Lower leg skin (tissue), 4 donors: ENCODE data around the gene DALRD3. TPM values are rescaled to one million over a fixed set of nuclear protein-coding genes. Genes with fewer than 3 reads are reported as not detected.

Experiments
- DNase-seq, 2 donors: peaks; one replicate each; pipeline ENCODE4 v3.0.0-alpha.2; 2019; ENCODE audit warnings: low spot score in 2 of 2
- H3K4me3 ChIP-seq: fragments of 200-600 bp; sonication (generic); 2 replicates; pipeline ENCODE4 v1.5.1; 2017; ENCODE audit warnings: mild to moderate bottlenecking, low read depth; ENCODE audit not compliant: poor library complexity, severe bottlenecking
- POLR2A ChIP-seq, 2 donors: fragments of 450-650 bp; IDR thresholded peaks; one replicate each; pipeline ENCODE4 v1.6.1; 2016 to 2017; ENCODE audit warnings: antibody characterized with exemption in 2 of 2, mild to moderate bottlenecking in 1 of 2, moderate library complexity in 1 of 2
- WGBS, 2 donors: methylation state at CpG; one replicate each; pipeline ENCODE4 v1.1.5; 2018; 5-methylcytosine and 5-hydroxymethylcytosine counted together
- intact Hi-C: fragments of 100-400 bp; cut with DNase I; formaldehyde crosslinking; loops from one replicate; pipeline ENCODE4 v1.15.0; 2023; ENCODE audit warnings: low total_unique reads
- total RNA-seq, 4 donors: library from RNA; depleted of rRNA; stranded (reverse); fragments of >200 nt; gene quantifications; one replicate each; pipeline ENCODE4 v1.1.0, GENCODE V29; 2016
- TF ChIP-seq, protein P1 (sequence below), 3 donors: fragments of 450-650 bp; IDR thresholded peaks; one replicate each; pipeline ENCODE4 v1.5.1; 2016; ENCODE audit warnings: antibody characterized with exemption in 3 of 3, mild to moderate bottlenecking in 3 of 3, moderate library complexity in 2 of 3

The DALRD3 gene
- total RNA-seq, 4 donors from 2014 or later, result 51.5 to 78.4 (median 62.1) TPM

DNA sequence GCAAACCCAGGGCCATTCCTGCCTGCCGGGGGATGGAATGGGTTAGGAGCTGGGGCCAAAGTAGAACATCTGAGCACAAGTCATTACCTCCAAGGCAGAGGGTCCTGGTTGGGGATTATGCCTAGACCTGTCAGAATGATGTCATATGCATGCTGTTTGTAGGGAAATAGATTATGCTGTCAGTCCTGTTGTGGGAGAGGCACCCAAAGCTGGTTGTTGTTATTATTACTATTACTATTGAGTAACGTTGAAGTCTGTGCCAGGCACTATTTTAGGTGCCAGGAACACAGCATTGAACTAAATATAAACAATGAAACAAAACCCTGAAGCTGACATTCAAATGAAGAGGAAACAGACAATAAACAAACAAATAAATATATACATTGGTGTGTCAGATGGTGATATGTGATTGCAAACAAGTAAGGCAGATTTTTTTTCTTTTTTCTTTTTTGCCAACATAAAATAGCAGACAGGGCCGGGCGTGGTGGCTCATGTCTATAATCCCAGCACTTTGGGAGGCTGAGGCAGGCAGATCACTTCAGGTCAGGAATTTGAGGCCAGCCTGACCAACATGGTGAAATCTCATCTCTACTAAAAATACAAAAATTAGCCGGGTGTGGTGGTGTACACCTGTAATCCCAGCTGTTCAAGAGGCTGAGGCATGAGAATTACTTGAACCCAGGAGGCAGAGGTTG is 26.4 kb downstream of the DALRD3 start:
- intact Hi-C loops, result no loop called here
- 58 to 65% methylated on average over 5 of the region's 5 CpGs for WGBS, 2 donors
- no peak overlapping the region for H3K4me3 ChIP-seq
- TF ChIP-seq, protein P1, sequence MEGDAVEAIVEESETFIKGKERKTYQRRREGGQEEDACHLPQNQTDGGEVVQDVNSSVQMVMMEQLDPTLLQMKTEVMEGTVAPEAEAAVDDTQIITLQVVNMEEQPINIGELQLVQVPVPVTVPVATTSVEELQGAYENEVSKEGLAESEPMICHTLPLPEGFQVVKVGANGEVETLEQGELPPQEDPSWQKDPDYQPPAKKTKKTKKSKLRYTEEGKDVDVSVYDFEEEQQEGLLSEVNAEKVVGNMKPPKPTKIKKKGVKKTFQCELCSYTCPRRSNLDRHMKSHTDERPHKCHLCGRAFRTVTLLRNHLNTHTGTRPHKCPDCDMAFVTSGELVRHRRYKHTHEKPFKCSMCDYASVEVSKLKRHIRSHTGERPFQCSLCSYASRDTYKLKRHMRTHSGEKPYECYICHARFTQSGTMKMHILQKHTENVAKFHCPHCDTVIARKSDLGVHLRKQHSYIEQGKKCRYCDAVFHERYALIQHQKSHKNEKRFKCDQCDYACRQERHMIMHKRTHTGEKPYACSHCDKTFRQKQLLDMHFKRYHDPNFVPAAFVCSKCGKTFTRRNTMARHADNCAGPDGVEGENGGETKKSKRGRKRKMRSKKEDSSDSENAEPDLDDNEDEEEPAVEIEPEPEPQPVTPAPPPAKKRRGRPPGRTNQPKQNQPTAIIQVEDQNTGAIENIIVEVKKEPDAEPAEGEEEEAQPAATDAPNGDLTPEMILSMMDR (IDR thresholded peaks at IDR 0.05), result no peak
- TF ChIP-seq POLR2A (IDR thresholded peaks at IDR 0.05), result no peak
- no peak for DNase-seq

DNA sequence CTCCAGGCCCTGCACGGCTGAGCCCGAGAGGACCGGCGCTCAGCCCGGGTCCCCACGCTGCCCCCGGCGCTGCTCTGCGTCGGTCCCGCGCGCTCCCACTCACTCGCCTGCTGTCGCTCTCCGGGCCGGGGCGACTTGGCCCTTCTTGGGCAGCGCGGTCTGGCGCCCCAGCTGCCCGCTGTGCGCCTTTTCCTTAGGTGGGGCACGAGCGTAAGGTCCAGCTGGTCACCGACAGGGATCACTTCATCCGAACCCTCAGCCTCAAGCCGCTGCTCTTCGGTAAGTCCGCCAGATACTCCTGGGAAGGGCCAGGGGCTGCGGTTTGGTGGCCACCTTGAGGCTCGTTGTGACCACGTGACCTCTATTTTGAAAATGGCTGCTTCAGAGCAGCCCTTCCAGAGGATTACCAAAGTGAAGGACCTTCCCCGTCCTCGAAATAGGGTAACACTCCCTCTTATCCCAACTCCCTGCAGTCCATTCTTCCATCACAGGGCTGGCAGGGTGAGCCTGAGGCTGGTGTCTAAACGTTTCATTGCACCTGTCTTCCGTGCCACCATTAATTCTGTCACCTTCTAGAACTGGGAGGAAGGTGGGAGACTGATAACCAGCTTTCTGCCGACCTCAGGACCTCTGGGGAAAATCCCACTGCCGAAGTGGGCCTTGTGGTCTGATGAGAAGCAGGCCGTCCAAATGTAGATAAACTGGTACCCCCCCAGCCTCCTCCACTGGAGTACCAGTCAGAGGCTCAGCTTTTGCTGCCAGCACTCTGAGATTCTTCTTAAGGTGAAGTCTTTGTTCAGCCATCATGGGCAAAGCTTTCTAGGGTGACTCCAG is 27.5 kb downstream of the DALRD3 start:
- 14 to 23% methylated on average over 22 to 36 of the region's 40 CpGs for WGBS, 2 donors
- peak overlapping the region; percentile 61 for H3K4me3 ChIP-seq
- DNase-seq, result no peak
- no peak for TF ChIP-seq POLR2A (IDR thresholded peaks at IDR 0.05)
- TF ChIP-seq, protein P1 (IDR thresholded peaks at IDR 0.05), result no peak
- intact Hi-C loops, result no loop called here

DNA sequence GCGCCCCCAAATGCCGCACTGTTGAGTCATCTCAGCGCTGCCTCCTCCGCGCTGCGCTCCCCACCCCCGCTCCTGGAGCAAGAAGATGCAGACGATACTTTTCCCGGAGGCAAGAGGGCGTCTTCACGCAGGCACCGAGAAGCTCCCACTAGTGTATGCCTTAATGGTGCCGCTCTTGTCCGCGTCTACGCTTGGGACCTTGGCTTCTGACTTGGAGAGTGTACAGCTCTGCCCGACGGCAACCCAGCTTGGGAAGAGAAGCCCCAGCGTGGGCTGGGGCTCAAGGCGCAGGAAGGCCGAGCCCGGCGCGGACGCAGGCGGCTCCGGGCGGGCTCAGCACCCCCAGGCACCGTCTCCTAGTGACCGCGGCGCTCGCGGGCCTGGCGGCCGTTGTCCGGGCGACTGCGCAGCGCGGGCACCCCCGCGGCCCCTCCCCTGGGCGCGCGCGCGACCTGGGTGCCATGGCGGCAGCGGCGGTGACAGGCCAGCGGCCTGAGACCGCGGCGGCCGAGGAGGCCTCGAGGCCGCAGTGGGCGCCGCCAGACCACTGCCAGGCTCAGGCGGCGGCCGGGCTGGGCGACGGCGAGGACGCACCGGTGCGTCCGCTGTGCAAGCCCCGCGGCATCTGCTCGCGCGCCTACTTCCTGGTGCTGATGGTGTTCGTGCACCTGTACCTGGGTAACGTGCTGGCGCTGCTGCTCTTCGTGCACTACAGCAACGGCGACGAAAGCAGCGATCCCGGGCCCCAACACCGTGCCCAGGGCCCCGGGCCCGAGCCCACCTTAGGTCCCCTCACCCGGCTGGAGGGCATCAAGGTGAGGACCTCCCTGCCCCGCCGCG is 28.4 kb downstream of the DALRD3 start, which contains the start of gene P4HTM:
TSS of gene P4HTM (plus strand) at position 446 of the 840 bp plus-strand sequence. CDS start at position 462, 16 bp downstream.
- H3K4me3 ChIP-seq, result peak within 1 kb of the TSS; percentile 61
- TF ChIP-seq POLR2A (IDR thresholded peaks at IDR 0.05), result no peak
- TF ChIP-seq, protein P1 (IDR thresholded peaks at IDR 0.05), result no peak
- 0% methylated on average over 23 to 34 of the region's 91 CpGs for WGBS, 2 donors
- intact Hi-C loops, result loop anchor here (10.0 kb wide), 2 partner anchors 175 to 465 kb away; partner anchors contain the start of gene CCDC71
- DNase-seq, result peak; percentile 84 to 97

DNA sequence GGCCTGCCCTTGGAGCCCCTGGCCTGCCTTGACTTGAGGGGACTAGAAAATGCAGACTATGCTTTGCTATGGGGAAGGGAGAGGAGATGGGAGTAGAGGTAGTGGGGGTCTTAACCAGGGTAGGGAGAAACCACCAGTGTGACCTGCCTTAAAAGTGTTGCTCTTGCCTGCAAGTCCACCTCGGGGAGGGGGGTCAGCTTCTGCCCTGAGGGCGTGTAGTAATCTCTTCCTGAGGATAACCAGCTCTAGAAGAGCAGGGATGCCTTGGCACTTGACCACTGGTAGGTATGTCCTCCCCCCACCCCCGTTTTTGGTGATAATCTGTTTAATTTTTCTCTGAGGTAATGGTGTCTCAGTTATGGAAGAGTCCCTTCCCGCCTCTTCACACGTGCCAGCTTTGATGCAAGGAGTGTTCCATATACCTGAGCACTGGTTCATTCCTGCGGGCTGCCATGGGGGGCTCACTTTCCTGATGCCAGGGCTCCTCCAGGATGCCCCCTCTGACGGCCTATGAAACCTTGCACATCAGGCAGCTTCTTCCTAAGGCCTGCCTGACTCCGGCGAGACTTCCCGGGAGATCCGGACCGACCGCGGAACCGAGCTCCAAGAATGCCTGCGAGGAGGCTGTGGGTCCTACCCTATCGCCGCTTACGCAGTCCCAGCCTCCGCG is 29.1 kb downstream of the DALRD3 start:
- no peak for DNase-seq
- no peak for TF ChIP-seq POLR2A (IDR thresholded peaks at IDR 0.05)
- TF ChIP-seq, protein P1 (IDR thresholded peaks at IDR 0.05), result no peak
- 5 to 9% methylated on average over 21 of the region's 21 CpGs for WGBS, 2 donors
- peak overlapping the region; percentile 61 for H3K4me3 ChIP-seq
- intact Hi-C loops, result loop anchor here (10.0 kb wide), 2 partner anchors 176 to 466 kb away; partner anchors contain the start of gene CCDC71
